HepG2 (cell line): ENCODE measurements around the gene KATNB1. TPM values are rescaled to one million over a fixed set of nuclear protein-coding genes. Genes with fewer than 3 reads are reported as not detected.

ENCODE experiments used
- ATF2 ChIP-seq: sonication (generic); formaldehyde crosslinking; IDR thresholded peaks from 2 replicates; pipeline ENCODE4 v1.4.0; 2020; ENCODE audit warnings: missing genetic modification reagents
- FOSL2 ChIP-seq: sonication (generic); formaldehyde crosslinking; IDR thresholded peaks from 2 replicates; pipeline ENCODE4 v1.4.0; 2020; ENCODE audit warnings: missing genetic modification reagents
- FOXO4 ChIP-seq: sonication (generic); formaldehyde crosslinking; conservative IDR thresholded peaks from 2 replicates; pipeline ENCODE4 v1.8.1; 2023; ENCODE audit warnings: missing genetic modification reagents
- HOXA3 ChIP-seq: sonication (generic); formaldehyde crosslinking; IDR thresholded peaks from 2 replicates; pipeline ENCODE4 v1.5.0; 2020; ENCODE audit warnings: missing genetic modification reagents
- KDM5B ChIP-seq: sonication (generic); formaldehyde crosslinking; IDR thresholded peaks from 2 replicates; pipeline ENCODE4 v1.4.0; 2020; ENCODE audit warnings: missing genetic modification reagents, mild to moderate bottlenecking, borderline replicate concordance
- KIAA2018 ChIP-seq: sonication (generic); formaldehyde crosslinking; IDR thresholded peaks from 2 replicates; pipeline ENCODE4 v1.5.0; 2020; ENCODE audit warnings: mild to moderate bottlenecking, missing genetic modification reagents, borderline replicate concordance
- SNAI1 ChIP-seq: sonication (generic); formaldehyde crosslinking; IDR thresholded peaks from 2 replicates; pipeline ENCODE4 v1.5.0; 2020; ENCODE audit warnings: mild to moderate bottlenecking, missing genetic modification reagents, borderline replicate concordance
- SOX5 ChIP-seq: IDR thresholded peaks from 2 replicates; pipeline ENCODE4 v1.6.1; 2016; ENCODE audit warnings: borderline replicate concordance
- TEAD3 ChIP-seq: optimal IDR thresholded peaks from 2 replicates; pipeline ENCODE3; 2016; ENCODE audit warnings: borderline replicate concordance
- ZNF263 ChIP-seq: sonication (generic); formaldehyde crosslinking; IDR thresholded peaks from 2 replicates; pipeline ENCODE4 v1.4.0; 2020; ENCODE audit warnings: missing genetic modification reagents
- ZNF563 ChIP-seq: sonication (generic); formaldehyde crosslinking; IDR thresholded peaks from 2 replicates; pipeline ENCODE4 v1.8.0; 2022; ENCODE audit warnings: mild to moderate bottlenecking, moderate library complexity, missing genetic modification reagents
- ZNF598 ChIP-seq: sonication (generic); formaldehyde crosslinking; IDR thresholded peaks from 2 replicates; pipeline ENCODE4 v1.5.1; 2020; ENCODE audit warnings: mild to moderate bottlenecking, missing genetic modification reagents, borderline replicate concordance
- polyA plus RNA-seq, 8 experiments: library from polyadenylated mRNA; depleted of rRNA in 3 of 8; stranded (reverse) in 7 of 8; unstranded in 1 of 8; fragments of >200 nt; fragmentation: Illumina TruSeq in 4 of 8; extraction: Trizol in 4 of 8; gene quantifications; 2 replicates each; pipeline versions ENCODE4 v1.2.1 to v1.2.3, GENCODE V29; 2011 to 2016; ENCODE audit warnings: low read depth in 4 of 8, missing spikeins in 1 of 8, mixed read lengths in 1 of 8; ENCODE audit not compliant: insufficient read depth in 1 of 8
- total RNA-seq, 5 experiments: library from RNA; depleted of rRNA; stranded (reverse); fragments of >200 nt; fragmentation: Illumina TruSeq; extraction: Trizol; gene quantifications; 2 replicates each; pipeline ENCODE4 v1.2.3, GENCODE V29; 2016; ENCODE audit warnings: low read depth in 1 of 5
- TF ChIP-seq, protein P1 (sequence below): IDR thresholded peaks from 2 replicates; pipeline ENCODE4 v1.6.1; 2016; ENCODE audit warnings: low read depth, missing genetic modification reagents, missing compliant biosample characterization

The KATNB1 gene
- total and polyA plus RNA-seq, 2 of the 13 experiments (the other 11 are each of a cell fraction or from before 2014, with no cell fraction given), result 31.5 to 43.5 TPM

- TF ChIP-seq, protein P1, sequence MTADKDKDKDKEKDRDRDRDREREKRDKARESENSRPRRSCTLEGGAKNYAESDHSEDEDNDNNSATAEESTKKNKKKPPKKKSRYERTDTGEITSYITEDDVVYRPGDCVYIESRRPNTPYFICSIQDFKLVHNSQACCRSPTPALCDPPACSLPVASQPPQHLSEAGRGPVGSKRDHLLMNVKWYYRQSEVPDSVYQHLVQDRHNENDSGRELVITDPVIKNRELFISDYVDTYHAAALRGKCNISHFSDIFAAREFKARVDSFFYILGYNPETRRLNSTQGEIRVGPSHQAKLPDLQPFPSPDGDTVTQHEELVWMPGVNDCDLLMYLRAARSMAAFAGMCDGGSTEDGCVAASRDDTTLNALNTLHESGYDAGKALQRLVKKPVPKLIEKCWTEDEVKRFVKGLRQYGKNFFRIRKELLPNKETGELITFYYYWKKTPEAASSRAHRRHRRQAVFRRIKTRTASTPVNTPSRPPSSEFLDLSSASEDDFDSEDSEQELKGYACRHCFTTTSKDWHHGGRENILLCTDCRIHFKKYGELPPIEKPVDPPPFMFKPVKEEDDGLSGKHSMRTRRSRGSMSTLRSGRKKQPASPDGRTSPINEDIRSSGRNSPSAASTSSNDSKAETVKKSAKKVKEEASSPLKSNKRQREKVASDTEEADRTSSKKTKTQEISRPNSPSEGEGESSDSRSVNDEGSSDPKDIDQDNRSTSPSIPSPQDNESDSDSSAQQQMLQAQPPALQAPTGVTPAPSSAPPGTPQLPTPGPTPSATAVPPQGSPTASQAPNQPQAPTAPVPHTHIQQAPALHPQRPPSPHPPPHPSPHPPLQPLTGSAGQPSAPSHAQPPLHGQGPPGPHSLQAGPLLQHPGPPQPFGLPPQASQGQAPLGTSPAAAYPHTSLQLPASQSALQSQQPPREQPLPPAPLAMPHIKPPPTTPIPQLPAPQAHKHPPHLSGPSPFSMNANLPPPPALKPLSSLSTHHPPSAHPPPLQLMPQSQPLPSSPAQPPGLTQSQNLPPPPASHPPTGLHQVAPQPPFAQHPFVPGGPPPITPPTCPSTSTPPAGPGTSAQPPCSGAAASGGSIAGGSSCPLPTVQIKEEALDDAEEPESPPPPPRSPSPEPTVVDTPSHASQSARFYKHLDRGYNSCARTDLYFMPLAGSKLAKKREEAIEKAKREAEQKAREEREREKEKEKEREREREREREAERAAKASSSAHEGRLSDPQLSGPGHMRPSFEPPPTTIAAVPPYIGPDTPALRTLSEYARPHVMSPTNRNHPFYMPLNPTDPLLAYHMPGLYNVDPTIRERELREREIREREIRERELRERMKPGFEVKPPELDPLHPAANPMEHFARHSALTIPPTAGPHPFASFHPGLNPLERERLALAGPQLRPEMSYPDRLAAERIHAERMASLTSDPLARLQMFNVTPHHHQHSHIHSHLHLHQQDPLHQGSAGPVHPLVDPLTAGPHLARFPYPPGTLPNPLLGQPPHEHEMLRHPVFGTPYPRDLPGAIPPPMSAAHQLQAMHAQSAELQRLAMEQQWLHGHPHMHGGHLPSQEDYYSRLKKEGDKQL, result no peak
- TF ChIP-seq SNAI1 (CRISPR knock-in tag) (no peak), KIAA2018 (CRISPR knock-in tag) (no peak), SOX5 (CRISPR knock-in tag) (0 out of 2 replicates have a peak, but pooled peaks have one; percentile 36), ATF2 (CRISPR knock-in tag) (0 out of 2 replicates have a peak, but pooled peaks have one; percentile 50), ZNF598 (CRISPR knock-in tag) (no peak), ZNF563 (CRISPR knock-in tag) (peak; percentile 31; the same call in 1 of the 2 replicates), ZNF263 (CRISPR knock-in tag) (peak; percentile 74), KDM5B (CRISPR knock-in tag) (peak; percentile 59; the same call in 1 of the 2 replicates), FOSL2 (CRISPR knock-in tag) (peak; percentile 51; the same call in 1 of the 2 replicates), HOXA3 (peak; percentile 57; the same call in 1 of the 2 replicates), FOXO4 (CRISPR knock-in tag) (no peak), TEAD3 (CRISPR knock-in tag) (peak; percentile 55)
Measured at GRCh38 chr16:57720142-57720575, 15.4 kb upstream of the KATNB1 start (continued).
